ENCODE measurements around the gene MVB12B.

Gene MVB12B

DNA sequence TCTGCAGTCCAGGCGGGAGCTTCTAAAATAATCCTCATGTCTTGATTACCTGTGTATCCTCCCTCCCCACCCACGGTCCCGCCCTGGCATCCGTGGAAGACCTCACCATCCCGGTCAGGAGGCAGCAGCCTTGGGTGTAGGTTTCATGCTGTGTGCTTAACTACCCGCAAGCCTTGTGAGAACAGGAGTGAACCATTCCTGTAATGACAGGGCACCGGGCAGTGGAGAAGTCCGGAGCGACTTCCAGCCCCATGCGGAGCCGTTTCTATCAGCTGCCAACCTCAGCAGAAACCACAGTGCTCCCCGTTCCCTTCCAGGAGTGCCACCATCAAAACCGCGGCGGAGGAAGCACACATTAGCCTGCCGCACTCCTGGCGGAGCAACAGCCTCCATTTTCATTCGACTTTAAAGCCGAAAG lies 163.6 kb downstream of the MVB12B start:
- no peaks in the 10 kb centered on the region for H3K27me3 ChIP-seq (ENCODE audit: insufficient read depth, insufficient read length)
- no peak overlapping the region for H3K9ac ChIP-seq (ENCODE audit: insufficient read length, low read depth)
- H3K4me3 ChIP-seq (ENCODE audit: insufficient read length, low read depth): no peak overlapping the region
- no peaks in the 10 kb centered on the region for H3K4me1 ChIP-seq (ENCODE audit: insufficient read depth, insufficient read length)
- no peaks in the 10 kb centered on the region for H3K36me3 ChIP-seq (ENCODE audit: insufficient read depth, insufficient read length, low read length)
- DNase-seq (ENCODE audit: low read depth, low spot score): no peak
- TF ChIP-seq ZNF274 (IDR thresholded peaks at IDR 0.05; ENCODE audit: low read depth, low read length) (no peak), YY1 (IDR thresholded peaks at IDR 0.05; ENCODE audit: insufficient read depth, insufficient read length) (no peak), SUZ12 (IDR thresholded peaks at IDR 0.05; ENCODE audit: extremely low read depth, insufficient read depth, insufficient read length) (no peak)
- H3K9me3 ChIP-seq (ENCODE audit: insufficient read depth, low read length): no peaks in the 10 kb centered on the region

DNA sequence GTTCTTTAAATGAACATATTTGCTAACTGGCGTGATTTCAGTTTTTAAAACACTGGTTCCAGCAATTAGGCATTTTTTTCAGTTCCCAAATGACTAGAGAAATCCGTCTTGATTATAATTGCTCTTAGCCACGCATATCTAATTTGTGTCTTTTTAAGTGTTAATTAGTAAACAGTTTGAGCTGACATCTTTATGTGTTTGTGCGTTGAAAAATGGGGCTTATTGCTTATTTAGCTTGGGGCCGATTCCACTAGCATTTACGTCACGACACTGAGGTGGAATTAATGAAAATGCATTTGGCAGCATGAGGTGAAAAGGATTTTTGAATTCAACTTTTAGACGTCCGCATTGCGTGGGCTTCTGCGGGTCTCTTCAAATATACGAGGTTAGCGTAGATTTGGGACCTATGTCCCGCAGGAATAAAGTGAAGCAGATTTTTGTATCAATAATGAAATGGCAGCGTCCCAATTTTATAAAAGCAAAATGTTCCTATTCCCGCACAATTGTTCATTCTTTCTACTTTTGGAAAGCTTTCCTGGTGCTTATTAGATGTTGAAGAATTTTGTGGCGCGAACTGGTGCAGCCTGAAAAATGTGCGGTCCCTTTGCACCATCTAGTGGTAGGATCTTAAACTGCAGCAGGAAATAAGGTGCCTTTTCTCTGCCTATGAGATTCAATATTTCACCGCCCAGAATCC lies 164.4 kb downstream of the MVB12B start:
- no peaks in the 10 kb centered on the region for H3K36me3 ChIP-seq (ENCODE audit: insufficient read depth, insufficient read length, low read length)
- H3K9ac ChIP-seq (ENCODE audit: insufficient read length, low read depth): no peak overlapping the region
- no peak for DNase-seq (ENCODE audit: low read depth, low spot score)
- H3K27me3 ChIP-seq (ENCODE audit: insufficient read depth, insufficient read length): no peaks in the 10 kb centered on the region
- no peaks in the 10 kb centered on the region for H3K4me1 ChIP-seq (ENCODE audit: insufficient read depth, insufficient read length)
- TF ChIP-seq ZNF274 (IDR thresholded peaks at IDR 0.05; ENCODE audit: low read depth, low read length) (no peak), YY1 (IDR thresholded peaks at IDR 0.05; ENCODE audit: insufficient read depth, insufficient read length) (no peak)
- H3K4me3 ChIP-seq (ENCODE audit: insufficient read length, low read depth): no peak overlapping the region
- H3K9me3 ChIP-seq (ENCODE audit: insufficient read depth, low read length): no peaks in the 10 kb centered on the region

DNA sequence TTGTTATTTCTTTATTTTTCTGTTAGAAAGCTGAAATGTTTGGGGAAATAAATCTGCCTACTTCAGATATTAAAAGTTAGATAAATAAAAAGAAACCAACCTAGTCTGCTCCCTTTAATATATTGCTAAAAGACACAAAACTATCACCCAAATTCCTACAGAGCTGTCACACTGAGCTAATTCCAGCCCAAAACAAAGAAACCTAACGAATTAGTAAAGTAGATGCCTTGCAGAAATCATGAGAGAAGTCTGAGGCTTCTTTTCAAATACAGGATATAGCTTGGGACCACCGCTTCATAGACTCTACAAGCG lies 164.9 kb downstream of the MVB12B start:
- Histone ChIP-seq H3K9me3 (ENCODE audit: insufficient read depth, low read length) (no peaks in the 10 kb centered on the region), H3K4me3 (ENCODE audit: insufficient read length, low read depth) (no peak overlapping the region), H3K9ac (ENCODE audit: insufficient read length, low read depth) (no peak overlapping the region), H3K4me1 (ENCODE audit: insufficient read depth, insufficient read length) (no peaks in the 10 kb centered on the region), H3K27me3 (ENCODE audit: insufficient read depth, insufficient read length) (no peaks in the 10 kb centered on the region), H3K36me3 (ENCODE audit: insufficient read depth, insufficient read length, low read length) (no peaks in the 10 kb centered on the region)
- TF ChIP-seq YY1 (IDR thresholded peaks at IDR 0.05; ENCODE audit: insufficient read depth, insufficient read length) (no peak), SUZ12 (IDR thresholded peaks at IDR 0.05; ENCODE audit: extremely low read depth, insufficient read depth, insufficient read length) (no peak), ZNF274 (IDR thresholded peaks at IDR 0.05; ENCODE audit: low read depth, low read length) (no peak)
- DNase-seq (ENCODE audit: low read depth, low spot score): no peak

DNA sequence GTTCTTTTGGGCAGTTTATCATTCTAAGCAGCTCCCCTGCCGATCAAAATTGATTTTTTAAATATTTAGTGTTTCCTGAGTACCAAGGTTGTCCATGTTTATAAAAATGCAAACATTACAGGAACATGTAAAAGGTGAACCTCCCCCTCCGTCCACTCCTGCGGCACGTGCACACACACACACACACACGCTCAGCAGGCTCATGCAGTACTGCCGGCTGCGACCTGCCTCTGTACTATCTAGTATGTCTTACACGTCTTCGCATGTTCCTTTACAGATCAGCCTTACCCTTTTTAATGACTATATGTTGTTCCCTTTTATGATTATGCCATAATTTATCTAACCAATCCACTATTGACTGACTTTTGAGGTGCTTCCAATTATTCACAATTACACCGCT lies 165.3 kb downstream of the MVB12B start:
- Histone ChIP-seq H3K9me3 (ENCODE audit: insufficient read depth, low read length) (no peaks in the 10 kb centered on the region), H3K36me3 (ENCODE audit: insufficient read depth, insufficient read length, low read length) (no peaks in the 10 kb centered on the region), H3K4me1 (ENCODE audit: insufficient read depth, insufficient read length) (no peaks in the 10 kb centered on the region), H3K4me3 (ENCODE audit: insufficient read length, low read depth) (no peak overlapping the region), H3K27me3 (ENCODE audit: insufficient read depth, insufficient read length) (no peaks in the 10 kb centered on the region), H3K9ac (ENCODE audit: insufficient read length, low read depth) (no peak overlapping the region)
- TF ChIP-seq ZNF274 (IDR thresholded peaks at IDR 0.05; ENCODE audit: low read depth, low read length) (no peak), YY1 (IDR thresholded peaks at IDR 0.05; ENCODE audit: insufficient read depth, insufficient read length) (no peak), SUZ12 (IDR thresholded peaks at IDR 0.05; ENCODE audit: extremely low read depth, insufficient read depth, insufficient read length) (no peak)
- DNase-seq (ENCODE audit: low read depth, low spot score): no peak

DNA sequence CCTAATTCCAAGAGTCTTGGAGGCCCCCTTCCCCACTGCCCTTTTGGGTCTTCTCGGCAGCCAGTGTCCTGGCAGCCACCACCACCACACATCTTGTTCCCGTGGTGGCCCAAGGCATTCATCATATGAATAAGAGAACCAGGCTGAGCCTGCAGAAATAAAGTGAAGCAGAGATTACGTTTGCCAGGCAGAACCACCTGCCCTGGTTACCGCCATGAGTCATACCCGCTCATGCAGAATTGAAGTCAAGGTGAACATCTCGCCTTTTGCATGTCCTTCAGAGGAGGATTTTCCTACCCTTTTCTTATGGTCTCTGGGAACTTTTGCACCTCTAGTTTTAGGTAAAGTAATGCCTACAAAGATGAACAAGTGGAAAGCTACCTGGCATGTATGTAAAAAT lies 167.6 kb downstream of the MVB12B start:
- TF ChIP-seq ZNF274 (IDR thresholded peaks at IDR 0.05; ENCODE audit: low read depth, low read length) (no peak), YY1 (IDR thresholded peaks at IDR 0.05; ENCODE audit: insufficient read depth, insufficient read length) (no peak), SUZ12 (IDR thresholded peaks at IDR 0.05; ENCODE audit: extremely low read depth, insufficient read depth, insufficient read length) (no peak)
- H3K9me3 ChIP-seq (ENCODE audit: insufficient read depth, low read length): no peaks in the 10 kb centered on the region
- DNase-seq (ENCODE audit: low read depth, low spot score): no peak
- no peak overlapping the region for H3K4me3 ChIP-seq (ENCODE audit: insufficient read length, low read depth)
- no peaks in the 10 kb centered on the region for H3K27me3 ChIP-seq (ENCODE audit: insufficient read depth, insufficient read length)
- H3K36me3 ChIP-seq (ENCODE audit: insufficient read depth, insufficient read length, low read length): no peaks in the 10 kb centered on the region
- no peak overlapping the region for H3K9ac ChIP-seq (ENCODE audit: insufficient read length, low read depth)
- peaks cover 8% of the 10 kb centered on the region for H3K4me1 ChIP-seq (ENCODE audit: insufficient read depth, insufficient read length)

DNA sequence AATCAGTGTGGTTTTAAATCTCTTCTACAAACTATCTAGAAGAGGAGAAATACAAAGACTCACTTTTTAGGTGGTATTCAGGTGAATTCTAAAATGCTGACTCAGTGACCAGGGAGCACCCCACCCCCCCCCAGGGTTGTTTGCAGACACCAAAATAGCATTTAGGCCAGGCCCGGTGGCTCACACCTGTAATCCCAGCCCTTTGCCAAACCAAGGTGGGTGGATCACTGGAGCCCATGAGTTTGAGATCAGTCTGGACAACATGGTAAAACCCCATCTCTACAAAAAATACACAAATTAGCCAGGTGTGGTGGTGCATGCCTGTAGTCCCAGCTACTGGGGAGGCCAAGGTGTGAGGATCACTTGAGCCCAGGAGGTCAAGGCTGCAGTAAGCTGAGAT lies 168.1 kb downstream of the MVB12B start:
- peaks cover 8% of the 10 kb centered on the region for H3K4me1 ChIP-seq (ENCODE audit: insufficient read depth, insufficient read length)
- H3K9ac ChIP-seq (ENCODE audit: insufficient read length, low read depth): no peak overlapping the region
- peaks cover 1% of the 10 kb centered on the region for H3K27me3 ChIP-seq (ENCODE audit: insufficient read depth, insufficient read length)
- H3K36me3 ChIP-seq (ENCODE audit: insufficient read depth, insufficient read length, low read length): no peaks in the 10 kb centered on the region
- DNase-seq (ENCODE audit: low read depth, low spot score): no peak
- no peak overlapping the region for H3K4me3 ChIP-seq (ENCODE audit: insufficient read length, low read depth)
- no peaks in the 10 kb centered on the region for H3K9me3 ChIP-seq (ENCODE audit: insufficient read depth, low read length)
- TF ChIP-seq YY1 (IDR thresholded peaks at IDR 0.05; ENCODE audit: insufficient read depth, insufficient read length) (no peak), SUZ12 (IDR thresholded peaks at IDR 0.05; ENCODE audit: extremely low read depth, insufficient read depth, insufficient read length) (no peak), ZNF274 (IDR thresholded peaks at IDR 0.05; ENCODE audit: low read depth, low read length) (no peak)

DNA sequence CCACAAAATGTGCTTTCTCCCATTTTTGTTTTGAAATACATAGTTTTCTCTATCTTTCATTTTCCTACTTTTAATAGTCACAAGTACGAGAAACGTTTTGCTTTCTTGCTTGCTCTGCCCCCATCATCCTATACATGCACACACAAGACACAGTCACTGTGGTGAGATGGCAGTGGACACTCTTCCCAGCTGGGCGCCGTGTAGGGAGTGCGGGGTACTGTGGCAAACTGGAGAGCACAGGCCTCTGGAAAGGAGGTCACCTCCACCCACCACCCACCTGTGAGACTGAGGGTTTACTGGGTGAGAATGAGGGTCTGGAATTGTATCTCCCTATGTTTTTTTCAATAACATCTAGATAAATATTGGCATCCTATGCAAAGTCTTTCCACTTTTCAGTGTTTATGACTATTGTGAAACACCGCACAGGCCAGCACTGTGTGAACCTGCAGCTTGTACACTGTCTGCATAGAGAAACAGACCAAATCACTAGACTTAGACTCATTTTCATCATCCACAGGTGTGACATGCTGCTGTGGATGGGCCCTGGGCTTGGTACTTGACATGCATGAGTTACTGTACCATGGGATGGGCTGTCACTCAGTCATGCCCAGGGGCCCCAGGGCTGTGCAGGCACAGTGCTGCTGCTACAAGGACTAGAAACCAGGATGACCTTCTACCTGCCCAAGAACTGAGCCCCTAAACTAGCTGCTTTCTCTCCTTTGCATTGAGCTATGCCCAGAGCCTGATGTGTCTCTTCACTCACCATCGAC lies 169.0 kb downstream of the MVB12B start:
- TF ChIP-seq ZNF274 (IDR thresholded peaks at IDR 0.05; ENCODE audit: low read depth, low read length): no peak
- TF ChIP-seq SUZ12 (IDR thresholded peaks at IDR 0.05; ENCODE audit: extremely low read depth, insufficient read depth, insufficient read length): no peak
- no peak for TF ChIP-seq YY1 (IDR thresholded peaks at IDR 0.05; ENCODE audit: insufficient read depth, insufficient read length)
- no peak overlapping the region for H3K9ac ChIP-seq (ENCODE audit: insufficient read length, low read depth)
- peaks cover 8% of the 10 kb centered on the region for H3K4me1 ChIP-seq (ENCODE audit: insufficient read depth, insufficient read length)
- H3K27me3 ChIP-seq (ENCODE audit: insufficient read depth, insufficient read length): peaks cover 6% of the 10 kb centered on the region
- no peaks in the 10 kb centered on the region for H3K9me3 ChIP-seq (ENCODE audit: insufficient read depth, low read length)
- H3K4me3 ChIP-seq (ENCODE audit: insufficient read length, low read depth): no peak overlapping the region
- DNase-seq (ENCODE audit: low read depth, low spot score): no peak
- no peaks in the 10 kb centered on the region for H3K36me3 ChIP-seq (ENCODE audit: insufficient read depth, insufficient read length, low read length)
